Ammon's horn (tissue), 1 donor: ENCODE data around the gene AFF3.
A peak's percentile ranks its signal among the peaks of the same experiment; 100 is the strongest.
"Not testable (repeated sequence)": the region's sequence is repeated elsewhere in the genome, so short reads cannot be mapped to it uniquely, and the experiment has no call there.

Experiments used
- DNase-seq: peaks from one replicate; pipeline ENCODE4 v3.0.0-alpha.2; 2016; ENCODE audit warnings: low spot score

AFF3 gene

DNA sequence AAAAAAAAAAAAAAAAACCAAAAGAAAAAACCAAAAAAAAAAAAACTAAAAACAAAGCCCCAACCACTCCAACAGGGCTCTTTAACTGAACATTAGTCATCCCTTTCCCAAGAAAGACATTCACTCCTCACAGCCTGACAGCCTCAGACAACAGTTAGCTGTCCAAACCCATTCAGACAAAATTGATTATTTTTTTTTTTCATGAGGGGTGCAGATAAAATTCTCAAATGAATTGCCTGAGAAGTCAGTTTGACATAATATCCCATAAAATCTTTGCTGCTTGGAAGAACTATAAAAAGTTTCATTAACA, 446.5 kb downstream of the AFF3 start:
- no peak for DNase-seq

DNA sequence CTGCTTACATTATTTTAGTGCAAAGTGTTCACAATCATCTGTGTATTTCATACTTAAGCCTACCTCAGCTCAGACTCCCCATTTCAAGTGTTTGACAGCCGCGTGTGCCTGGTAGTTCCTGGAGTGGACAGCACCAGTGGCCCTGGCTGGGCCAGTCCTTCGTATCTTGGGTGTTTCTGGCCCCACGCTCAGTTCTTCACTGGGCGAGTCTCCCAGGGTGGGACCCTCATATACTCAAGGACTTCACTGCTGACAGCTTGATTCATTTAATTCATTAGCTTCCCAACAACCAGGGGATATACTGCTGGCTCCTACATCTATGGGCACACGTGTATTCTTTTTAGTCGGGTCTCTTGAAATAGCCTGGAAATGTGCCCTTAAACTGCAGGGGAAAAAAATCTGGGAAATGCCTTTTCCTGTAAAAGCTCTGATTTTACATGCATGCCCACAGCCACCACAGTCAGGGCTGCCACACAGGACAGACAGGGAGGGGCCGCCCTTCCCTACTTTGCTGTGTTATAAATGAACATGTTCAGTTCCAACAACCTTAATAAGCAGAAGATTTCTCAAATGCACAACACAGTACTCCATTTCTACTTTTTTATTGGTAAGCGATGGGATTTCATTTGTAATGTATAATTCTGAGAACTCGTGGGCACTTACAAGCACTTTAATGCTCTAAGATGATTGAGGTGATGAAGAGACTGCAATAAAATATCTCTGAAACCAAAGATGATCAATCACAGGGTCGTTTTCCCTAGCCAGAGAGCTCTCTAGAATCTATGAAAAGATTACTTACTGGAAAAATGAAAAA, 447.1 kb downstream of the AFF3 start:
- no peak for DNase-seq

DNA sequence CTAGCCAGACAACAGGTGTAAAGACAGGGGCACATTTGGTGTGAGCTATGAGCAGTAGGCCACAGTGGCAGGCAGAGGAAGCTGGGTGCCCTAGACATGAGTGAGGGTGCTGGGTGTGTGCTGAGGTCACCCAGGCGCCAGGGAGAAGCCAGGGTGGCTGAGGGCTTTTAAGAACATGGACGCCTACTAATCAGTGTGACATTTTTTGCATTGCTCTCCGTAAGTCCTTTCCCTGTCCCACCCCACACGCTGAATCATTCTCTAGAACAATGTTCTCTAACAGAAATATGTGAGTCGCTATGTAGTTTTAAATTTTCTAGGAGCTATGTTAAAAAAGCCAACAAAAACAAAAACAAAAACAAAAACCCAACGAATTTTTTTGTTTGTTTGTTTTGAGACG, 448.1 kb downstream of the AFF3 start:
- DNase-seq: no peak

DNA sequence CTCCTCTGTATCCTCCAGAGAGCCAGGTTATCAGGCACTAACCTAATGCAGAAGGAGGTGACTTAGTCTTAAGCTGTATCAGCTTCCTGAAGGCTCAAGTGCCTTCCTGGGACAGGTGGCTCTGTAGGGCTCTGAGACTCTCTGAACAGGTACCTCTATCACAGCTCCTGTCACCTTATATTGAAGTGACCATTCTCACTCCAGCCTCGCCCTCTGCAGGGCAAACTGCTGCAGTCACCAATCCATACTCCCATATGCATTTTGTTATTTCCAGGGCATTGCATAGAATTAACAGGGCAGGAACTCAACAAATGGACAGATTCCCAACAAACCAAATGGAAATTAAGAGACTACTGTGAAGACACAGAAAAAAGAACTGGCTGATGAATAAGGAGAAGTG, 449.6 kb downstream of the AFF3 start:
- DNase-seq: no peak

DNA sequence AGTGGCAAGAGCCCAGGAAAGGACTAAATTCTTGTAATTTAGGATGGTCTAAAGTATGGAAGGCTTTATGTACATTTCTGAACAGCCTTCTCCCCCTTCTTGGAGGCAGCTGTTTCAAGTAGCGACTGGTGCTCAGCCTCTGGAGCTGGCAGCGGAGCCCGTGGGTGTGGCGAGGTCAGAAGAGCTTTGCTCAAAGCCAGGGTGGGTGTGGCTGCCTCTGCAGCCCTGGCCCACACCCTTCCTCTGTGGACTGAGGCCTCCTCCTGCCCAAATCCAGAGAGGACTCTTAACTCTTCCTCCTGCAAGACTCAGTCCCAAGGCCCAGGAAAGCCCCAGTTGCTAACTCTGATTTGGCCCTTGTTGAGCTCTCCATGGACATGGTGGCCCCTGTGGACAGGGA, 450.5 kb downstream of the AFF3 start:
- DNase-seq: no peak

DNA sequence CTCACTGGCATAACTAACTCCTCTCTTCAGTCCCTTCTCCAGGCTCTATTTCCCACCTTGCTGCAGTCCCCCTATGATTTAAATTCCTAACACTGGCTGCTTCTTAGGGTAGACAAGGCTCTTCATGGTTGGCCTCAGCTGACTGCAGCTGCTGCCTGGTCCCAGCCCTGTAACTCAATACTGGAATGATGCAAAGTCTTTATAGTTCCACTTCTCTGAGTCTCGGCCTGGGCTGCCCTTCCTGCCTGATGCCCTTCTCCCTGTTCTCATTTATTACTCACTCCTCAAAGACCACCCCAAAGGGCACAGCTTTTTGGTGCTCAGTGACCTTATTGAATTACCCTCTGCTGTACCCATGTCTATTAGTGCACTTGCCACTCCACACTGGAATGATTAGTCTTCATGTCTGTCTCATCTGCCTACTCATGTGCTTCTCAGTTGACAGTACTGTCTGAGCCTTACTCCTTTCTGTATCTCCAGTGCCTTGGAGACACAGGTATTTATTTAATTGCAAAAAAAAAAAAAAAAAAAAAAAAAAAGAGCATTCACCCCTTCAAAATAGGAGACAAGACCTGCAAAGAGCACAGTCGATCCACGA, 453.1 kb downstream of the AFF3 start:
- DNase-seq: no peak

DNA sequence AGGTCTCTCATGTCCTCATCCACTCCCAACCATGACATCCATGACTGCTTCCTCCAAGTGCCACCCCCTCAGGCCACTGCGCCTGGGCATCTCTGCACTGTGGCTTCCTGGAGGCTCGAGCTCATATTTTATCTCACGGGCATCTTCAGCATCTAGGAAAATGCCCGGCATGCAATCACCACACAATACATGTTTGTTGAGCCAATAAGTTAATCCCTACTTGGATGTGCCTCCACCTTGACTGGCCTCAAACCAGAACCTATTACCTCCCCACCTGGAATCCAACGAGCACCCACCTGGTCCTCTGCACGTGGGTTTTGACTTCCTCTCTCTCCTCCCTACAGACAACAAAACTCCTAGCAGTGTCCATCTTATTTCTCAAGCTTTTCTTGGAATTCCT, 453.7 kb downstream of the AFF3 start:
- DNase-seq: no peak

DNA sequence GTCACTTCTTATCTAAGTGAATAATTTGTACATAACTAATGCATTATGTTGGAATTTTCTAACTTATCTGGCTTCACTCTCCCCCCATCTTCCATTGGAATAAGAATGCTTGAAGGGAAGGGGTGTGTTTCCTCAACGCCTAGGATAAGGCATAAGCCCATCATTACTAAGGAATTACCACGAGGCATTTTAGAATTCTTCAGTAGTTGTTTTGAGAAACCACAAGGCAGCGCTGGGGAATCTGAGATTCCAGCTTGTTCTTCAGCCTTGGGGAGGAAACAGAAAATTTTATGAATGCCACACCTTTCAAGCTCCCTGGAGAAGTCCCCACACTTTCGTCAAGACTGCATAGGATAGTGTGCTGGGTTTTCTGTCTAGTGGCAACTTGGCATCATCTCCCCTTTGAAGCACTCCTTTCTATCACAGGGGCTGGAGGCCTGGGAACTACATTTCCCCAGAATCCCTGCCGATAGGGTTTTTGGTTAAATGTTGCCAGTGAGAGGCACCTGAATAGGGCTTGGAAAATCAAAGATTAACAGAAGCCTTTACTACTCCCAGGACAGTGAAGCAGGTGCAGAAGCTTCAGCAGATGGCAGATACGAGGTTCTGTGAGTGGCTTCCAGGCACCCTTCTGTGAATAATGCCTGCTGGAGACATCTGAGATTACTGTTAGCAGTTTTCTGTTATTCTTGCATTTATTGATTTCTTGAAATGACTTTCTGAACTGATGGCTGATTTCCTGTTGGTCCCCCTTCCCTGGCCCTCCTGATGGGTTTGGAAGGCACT, 459.9 kb downstream of the AFF3 start:
- no peak for DNase-seq

DNA sequence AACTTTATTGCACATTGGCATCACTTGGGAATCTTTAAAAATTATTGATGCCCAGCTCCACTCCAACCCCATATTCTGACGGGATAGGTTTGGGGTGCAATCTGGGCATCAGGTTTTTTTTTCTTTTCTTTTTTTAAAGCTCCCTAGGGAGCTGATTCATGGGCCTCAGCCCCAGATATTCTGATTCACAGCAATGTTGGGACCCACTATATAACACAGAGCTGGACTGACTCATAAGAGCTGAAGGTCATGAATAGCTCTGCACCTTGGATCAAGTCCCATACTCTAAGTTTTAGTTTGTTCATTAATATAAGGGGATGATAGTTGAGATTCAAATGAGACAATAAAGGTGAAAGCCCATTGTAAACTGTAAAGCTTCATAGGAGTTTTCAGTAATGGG, 461.4 kb downstream of the AFF3 start:
- DNase-seq: no peak

DNA sequence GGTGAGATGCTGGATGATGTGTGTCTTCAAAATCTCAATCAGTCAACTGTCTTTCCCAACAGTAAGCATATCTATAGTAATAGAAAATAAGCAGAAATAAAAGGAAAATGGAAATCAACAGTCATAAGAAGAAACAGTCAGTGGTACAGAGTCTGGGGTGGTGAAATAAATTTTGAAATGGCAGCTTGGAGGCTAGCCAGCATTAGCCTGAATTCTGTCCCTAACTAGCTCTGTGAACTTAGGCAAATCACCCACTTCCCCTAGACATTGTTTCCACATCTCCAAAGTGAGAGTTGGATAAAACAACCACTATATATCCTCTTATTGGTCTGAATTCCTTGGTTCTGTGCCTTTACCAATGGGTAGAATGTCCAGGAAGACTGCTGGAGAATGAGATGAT, 462.9 kb downstream of the AFF3 start:
- no peak for DNase-seq

DNA sequence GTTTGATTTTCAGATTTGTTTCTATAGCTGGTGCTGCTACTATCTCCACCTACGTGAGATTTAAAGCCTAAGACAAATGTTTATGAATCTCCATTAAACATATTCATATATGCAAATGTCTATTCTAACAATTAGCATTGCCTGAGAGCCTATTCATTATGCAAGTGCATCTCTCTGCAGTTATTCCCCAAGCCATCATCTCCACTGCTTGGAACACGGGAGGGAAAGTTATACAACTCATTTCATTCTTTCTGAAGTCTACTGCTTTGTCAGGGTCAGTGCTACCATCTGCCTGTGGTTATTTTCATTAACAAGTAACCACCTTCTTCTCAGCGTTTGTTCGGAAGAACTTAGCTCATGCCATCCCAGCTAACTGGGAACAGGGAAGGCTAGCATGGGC, 463.8 kb downstream of the AFF3 start:
- DNase-seq: no peak

DNA sequence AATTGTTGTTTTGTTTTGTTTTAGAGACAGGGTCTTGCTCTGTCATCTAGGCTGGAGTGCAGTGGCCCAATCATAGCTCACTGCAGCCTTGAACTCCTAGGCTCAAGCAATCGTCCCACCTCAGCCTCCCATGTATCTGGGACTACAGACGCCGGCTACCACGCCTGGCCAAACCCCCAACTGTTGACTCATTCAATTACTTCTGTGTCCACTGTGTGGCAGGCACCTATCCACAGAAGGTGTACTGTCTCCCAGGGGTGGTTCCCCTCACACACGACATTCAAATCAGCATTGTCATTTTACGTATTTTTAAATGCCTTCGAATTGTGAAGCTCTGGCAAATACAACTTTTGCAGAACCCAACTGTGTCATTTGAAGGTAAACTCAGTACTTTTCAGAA, 464.6 kb downstream of the AFF3 start:
- no peak for DNase-seq

DNA sequence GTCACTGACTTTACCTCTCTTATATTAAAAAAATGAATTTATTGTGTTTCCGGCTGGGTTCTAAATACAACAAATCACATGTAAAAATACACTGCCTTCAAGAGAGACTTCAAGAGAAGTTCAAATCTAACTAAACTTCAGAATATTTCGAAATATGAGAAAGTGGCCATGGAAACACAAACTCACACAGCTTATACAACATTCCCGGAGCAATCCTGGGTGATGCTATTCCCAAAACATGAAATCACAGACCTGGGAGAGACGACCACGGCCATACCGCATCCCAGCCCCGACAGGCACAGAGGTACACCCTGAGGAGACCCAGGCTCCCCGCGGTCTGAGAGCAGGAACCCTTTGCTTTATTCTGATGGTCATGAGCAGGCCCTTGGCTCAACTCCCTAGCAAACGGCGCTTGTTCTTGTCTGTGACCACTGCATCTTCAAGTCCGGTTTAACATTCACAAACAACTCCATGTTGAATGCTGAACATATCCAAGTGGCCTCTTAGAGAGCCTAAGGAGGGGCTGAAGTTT, 467.2 kb downstream of the AFF3 start:
- no peak for DNase-seq

DNA sequence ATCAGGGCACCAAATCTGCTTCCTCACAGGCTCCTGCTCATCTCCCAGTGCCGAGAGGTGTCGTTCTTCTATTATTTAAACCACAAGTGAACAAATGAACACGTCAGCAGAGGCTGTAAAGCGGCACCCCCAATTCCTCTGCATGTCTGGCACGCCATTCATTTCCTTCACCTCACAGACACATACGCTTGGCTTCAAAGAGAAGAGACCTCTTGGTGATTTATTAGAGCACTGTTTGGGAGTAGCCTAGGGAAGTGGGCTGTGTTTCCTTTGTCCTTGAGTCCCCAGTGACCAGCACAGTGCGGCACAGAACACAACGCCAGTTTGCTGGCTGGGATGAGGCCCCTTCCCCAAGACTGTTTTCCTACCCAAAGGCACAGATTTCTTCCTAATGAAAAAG, 468.3 kb downstream of the AFF3 start:
- no peak for DNase-seq

DNA sequence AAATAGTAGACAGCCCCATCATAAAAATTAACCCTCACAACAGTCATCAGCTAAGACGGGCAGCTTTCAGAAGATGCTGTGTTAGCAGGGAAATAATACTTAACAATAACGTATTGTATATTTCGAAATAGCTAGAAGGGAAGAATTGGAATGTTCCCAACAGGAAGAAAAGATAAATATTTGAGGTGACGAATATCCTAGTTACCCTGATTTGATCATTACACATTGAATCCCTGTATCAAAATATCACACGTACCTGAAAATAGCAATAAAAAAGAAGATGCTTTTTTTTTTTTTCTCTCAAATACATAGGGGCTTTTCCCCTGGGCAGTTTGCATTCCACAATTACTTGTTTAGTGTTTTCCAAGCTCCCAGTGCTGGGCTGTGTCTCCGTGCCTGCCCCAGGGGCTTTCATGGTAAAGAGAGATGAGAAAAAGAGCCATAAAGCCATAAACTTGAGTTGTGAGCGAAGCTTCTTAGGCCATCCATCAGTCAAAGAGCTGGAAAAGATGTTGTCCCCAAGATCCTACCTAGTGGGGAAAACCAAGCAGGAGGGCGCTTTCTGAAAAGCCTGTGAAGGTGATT, 469.5 kb downstream of the AFF3 start:
- no peak for DNase-seq

DNA sequence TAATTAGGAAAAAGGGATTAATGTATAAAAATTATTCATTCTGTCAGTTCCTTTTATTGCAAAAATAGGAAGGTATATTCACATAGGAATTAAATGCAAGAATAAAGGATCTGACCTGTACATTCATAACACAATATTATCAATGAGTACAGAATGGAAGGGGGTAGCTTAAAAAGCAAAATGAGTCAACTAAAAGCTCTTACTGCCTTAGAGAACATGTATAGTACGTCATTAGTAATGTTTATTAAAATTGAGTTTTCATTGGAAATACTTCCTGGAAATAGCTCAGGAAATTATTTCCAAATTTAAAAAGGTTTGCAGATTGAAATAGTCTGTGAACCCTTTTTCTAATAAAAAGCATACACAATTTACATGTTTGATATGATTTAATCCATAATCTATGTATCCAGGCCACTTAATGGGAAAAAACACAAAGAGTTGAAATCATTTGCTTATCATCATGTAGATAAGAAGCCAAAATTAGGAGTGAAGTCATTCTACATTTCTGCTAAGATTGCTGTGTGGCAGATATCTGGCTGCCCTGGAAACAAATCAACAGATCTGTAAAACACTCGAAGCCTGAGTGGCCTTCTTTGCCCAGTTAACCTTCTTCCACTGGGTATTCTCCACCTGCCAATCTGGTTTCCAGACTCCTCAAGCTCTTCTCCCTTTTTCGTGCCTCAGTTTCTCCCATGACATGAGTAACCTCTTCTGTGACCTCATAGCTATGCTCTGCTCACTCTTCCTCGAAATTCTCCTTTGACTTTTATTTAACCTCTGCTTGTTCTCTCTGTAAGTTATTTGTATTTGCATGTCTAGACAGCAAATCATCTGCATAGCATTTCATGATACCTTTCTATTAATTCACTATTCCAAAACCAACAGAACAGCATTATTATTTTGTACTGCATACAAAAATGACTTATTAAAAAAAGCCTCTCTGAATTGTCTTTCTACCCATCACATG, 471.3 kb downstream of the AFF3 start:
- no peak for DNase-seq

DNA sequence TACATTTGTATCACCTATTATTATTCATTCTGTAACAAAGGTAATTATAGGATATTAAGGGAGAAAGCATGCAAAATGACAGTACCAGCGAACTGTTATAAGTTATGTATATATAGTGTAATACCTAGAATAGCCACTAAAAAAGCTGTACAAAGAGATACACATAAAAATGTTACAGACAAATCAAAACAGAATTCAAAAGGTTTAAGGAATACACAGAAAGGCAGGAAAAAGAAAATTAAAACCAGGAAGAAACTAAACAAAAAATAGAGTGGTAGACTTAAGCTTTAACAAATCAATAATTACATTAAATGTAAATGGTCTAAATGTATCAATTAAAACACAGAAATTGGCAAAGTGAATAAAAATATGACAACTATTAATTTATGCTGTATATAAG, 476.1 kb downstream of the AFF3 start:
- no peak for DNase-seq

DNA sequence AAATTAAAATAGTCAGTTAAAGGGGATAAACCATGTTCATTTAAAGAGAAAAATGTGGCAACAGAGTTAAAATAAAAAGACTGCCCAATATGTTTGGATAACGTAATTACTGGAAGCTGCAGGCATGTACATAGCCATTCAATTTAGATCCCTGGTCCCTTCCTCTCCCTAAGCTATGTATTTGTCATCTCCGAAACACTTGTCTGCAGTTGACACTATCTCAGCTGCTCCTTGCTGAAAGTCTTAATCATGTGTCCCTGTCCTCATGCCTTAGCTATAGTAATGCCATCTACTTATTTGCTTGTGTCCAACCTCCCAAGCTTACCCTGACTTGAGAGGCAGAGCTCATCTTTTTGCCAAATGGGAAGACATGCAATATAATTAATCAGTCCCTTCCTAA, 478.7 kb downstream of the AFF3 start:
- no peak for DNase-seq

DNA sequence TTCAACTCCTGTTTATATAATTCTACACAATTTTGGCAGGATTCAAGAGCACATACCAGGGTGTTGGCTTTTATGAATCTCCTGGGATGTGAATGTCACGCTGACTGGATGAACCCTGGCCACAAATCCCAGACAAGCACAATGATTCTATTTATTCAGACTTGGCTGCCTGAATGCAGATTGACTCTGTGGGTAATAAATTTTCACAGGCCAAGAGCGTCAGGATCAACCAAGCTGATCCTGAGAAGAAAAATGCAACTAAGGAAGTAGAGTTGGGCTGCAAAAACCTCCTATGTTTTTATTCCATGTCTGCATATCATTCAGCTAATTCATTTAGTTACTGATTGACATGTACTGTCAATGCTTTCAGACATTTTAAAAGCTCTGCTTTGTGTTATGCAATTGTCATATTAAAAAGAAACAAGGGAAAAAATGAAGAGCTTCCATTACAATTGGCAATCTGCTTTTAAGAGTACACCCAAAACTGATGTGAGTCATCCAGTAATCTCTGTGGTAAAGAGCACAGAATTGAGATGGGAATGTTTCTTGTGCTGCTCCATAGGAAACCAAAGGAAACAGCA, 479.5 kb downstream of the AFF3 start:
- DNase-seq: peak; percentile 80

DNA sequence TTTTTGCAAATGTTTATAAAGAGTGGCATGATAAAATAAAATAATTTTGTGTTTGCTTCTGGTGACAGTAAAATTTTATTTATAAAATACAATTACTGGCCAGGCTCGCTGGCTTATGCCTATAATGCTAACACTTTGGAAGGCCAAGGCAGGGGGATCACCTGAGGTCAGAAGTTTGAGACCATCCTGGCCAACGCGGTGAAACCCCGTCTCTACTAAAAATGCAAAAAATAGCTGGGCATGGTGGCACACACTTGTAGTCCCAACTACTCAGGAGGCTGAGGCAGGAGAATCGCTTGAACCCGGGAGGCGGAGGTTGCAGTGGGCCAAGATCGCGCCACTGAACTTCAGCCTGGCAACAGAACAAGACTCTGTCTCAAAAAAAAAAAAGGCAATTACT, 480.6 kb downstream of the AFF3 start:
- DNase-seq: not testable (repeated sequence)
